ENCODE measurements around the gene MSH5.

Gene MSH5

GRCh38 chr6:31760790-31761189 is 21.0 kb downstream of the MSH5 start:
- DNase-seq (ENCODE audit: low read depth), result no peak

GRCh38 chr6:31761343-31761742 is 21.5 kb downstream of the MSH5 start:
- DNase-seq (ENCODE audit: low read depth), result no peak

- no peak for DNase-seq (ENCODE audit: low read depth)
Observed at GRCh38 chr6:31762356-31762755, 22.6 kb downstream of the MSH5 start, which contains the start of gene SAPCD1. SAPCD1 (plus strand) TSS chr6:31762656; CDS start chr6:31763055, 399 bp downstream.

- no peak for DNase-seq (ENCODE audit: low read depth)
Observed at GRCh38 chr6:31762878-31763618, 23.2 kb downstream of the MSH5 start.

GRCh38 chr6:31763619-31763940 is 23.8 kb downstream of the MSH5 start:
- peak; percentile 45 for DNase-seq (ENCODE audit: low read depth)

GRCh38 chr6:31764198-31764597 is 24.4 kb downstream of the MSH5 start:
- no peak for DNase-seq (ENCODE audit: low read depth)

- DNase-seq (ENCODE audit: low read depth), result no peak
Observed at GRCh38 chr6:31765559-31765909, 25.7 kb downstream of the MSH5 start.

GRCh38 chr6:31765910-31766794 is 26.3 kb downstream of the MSH5 start:
- DNase-seq (ENCODE audit: low read depth), result no peak

- no peak for DNase-seq (ENCODE audit: low read depth)
Observed at GRCh38 chr6:31767096-31767645, 27.4 kb downstream of the MSH5 start.

GRCh38 chr6:31768363-31769257 is 28.8 kb downstream of the MSH5 start:
- no peak for DNase-seq (ENCODE audit: low read depth)

GRCh38 chr6:31769684-31770371 is 30.0 kb downstream of the MSH5 start:
- DNase-seq (ENCODE audit: low read depth), result peak; percentile 34

- DNase-seq (ENCODE audit: low read depth), result no peak
Observed at GRCh38 chr6:31770860-31771259, 31.1 kb downstream of the MSH5 start.

GRCh38 chr6:31771992-31772358 is 32.2 kb downstream of the MSH5 start:
- DNase-seq (ENCODE audit: low read depth), result no peak

- DNase-seq (ENCODE audit: low read depth), result no peak
Observed at GRCh38 chr6:31775184-31775583, 35.4 kb downstream of the MSH5 start.

GRCh38 chr6:31775633-31776484 is 36.1 kb downstream of the MSH5 start:
- no peak for DNase-seq (ENCODE audit: low read depth)

- DNase-seq (ENCODE audit: low read depth), result no peak
Observed at GRCh38 chr6:31776485-31776988, 36.7 kb downstream of the MSH5 start.

GRCh38 chr6:31776989-31777666 is 37.3 kb downstream of the MSH5 start, which contains the start of gene VWA7:
VWA7 (minus strand) TSS chr6:31777328; CDS start chr6:31776779, 549 bp downstream.
- peak; percentile 24 for DNase-seq (ENCODE audit: low read depth)

- DNase-seq (ENCODE audit: low read depth), result no peak
Observed at GRCh38 chr6:31777667-31778050, 37.9 kb downstream of the MSH5 start.

GRCh38 chr6:31778193-31778592 is 38.4 kb downstream of the MSH5 start:
- no peak for DNase-seq (ENCODE audit: low read depth)

All from fibroblast of gingiva (primary cell).